ENCODE measurements around the gene SEMA4B.
"Not testable (repeated sequence)": the region's sequence is repeated elsewhere in the genome, so short reads cannot be mapped to it uniquely, and the experiment has no call there.

SEMA4B gene

DNA sequence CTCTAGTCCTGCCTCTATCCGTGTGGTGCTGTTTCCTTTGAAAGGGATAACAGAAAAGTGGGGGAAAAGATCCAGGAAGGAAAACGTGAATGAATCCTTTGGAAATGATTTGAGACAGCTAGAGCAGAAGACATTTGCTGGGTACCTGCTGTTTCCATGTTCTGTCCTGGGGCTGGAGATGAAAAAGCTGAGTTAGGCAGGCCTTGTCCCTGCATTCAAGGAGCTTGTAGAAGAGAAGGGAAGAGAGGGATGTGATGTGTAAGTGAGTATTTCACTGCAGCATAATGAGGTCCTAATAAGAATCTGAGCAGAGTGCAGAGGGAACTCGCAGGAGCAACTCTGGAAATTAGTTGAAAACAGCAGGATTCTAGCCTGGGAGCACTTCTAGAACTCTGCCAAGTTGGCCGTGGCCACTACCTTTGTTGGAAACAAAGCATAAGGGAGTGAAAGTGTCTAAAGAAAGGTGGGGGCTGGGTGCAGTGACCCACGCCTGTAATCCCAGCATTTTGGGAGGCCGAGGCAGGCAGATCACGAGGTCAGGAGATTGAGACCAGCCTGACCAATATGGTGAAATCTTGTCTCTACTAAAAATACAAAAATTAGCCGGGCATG, 13.8 kb upstream of the SEMA4B start:
- in situ Hi-C loops (cut with HindIII; ENCODE audit: low pct_unique_long_range_greater_than_20kb, low sequenced_read_pairs): no loop called here
- no peak for TF ChIP-seq JUND (IDR thresholded peaks at IDR 0.05; ENCODE audit: low read depth)
- DNase-seq (ENCODE audit: low read depth in 1 of 2, low spot score in 1 of 2): no peak

DNA sequence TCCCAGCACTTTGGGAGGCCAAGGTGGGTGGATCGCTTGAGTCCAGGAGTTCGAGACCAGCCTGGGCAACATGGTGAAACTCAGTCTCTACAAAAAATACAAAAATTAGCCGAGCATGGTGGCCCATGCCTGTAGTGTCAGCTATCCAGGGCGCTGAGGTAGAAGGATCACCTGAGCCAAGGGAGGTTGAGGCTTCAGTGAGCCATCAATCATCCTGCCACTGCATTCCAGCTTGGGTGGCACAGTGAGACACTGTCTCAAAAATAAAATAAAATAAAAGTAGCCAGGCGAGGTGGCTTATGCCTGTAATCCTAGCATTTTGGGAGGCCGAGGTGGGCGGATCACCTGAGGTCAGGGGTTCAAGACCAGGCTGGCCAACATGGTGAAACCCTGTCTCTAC, 13.1 kb upstream of the SEMA4B start:
- in situ Hi-C loops (cut with HindIII; ENCODE audit: low pct_unique_long_range_greater_than_20kb, low sequenced_read_pairs): not testable (repeated sequence)

DNA sequence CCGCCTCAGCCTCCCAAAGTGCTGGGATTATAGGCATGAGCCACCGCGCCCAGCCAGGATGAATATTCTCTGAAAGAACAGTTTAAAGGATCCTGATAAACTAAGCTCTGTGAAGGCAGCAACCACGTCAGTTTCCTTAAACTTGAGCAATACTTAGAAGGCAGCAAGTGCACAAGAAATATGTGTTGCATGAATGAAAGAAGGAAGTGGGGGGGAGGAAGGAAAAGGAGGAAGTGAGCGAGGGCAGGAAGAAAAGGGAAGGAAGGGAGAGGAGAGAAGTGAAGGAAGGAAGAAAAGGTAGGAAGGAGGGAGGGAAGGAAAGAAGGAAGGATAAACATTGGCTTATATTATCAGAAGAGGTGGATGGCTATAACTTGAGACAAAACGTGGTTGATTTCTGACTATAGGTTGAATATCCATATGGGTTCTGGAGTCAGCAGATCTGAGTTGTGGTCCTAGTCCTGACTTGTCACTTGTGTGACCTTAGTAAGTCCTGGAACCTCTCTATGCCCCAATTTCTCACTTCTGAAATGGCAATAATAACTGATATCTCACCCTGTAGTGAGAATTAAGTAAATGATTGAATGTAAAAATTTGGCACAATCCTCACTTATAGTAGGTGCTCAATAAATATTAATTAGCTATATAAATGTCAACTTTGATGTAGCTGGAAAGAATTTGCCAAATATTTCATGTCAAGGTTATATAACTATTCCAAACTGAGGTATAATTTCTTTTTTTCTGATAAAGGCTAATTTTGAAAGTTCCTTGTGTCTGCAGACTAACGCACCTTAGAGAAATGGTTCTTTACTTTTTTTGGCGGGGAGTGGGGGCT, 12.0 kb upstream of the SEMA4B start:
- no peak for DNase-seq (ENCODE audit: low read depth in 1 of 2, low spot score in 1 of 2)
- TF ChIP-seq JUND (IDR thresholded peaks at IDR 0.05; ENCODE audit: low read depth): no peak
- in situ Hi-C loops (cut with HindIII; ENCODE audit: low pct_unique_long_range_greater_than_20kb, low sequenced_read_pairs): no loop called here

More for the DNA sequence above, 13.1 kb upstream of the SEMA4B start:
- DNase-seq (ENCODE audit: low read depth in 1 of 2, low spot score in 1 of 2): not testable (repeated sequence)

DNA sequence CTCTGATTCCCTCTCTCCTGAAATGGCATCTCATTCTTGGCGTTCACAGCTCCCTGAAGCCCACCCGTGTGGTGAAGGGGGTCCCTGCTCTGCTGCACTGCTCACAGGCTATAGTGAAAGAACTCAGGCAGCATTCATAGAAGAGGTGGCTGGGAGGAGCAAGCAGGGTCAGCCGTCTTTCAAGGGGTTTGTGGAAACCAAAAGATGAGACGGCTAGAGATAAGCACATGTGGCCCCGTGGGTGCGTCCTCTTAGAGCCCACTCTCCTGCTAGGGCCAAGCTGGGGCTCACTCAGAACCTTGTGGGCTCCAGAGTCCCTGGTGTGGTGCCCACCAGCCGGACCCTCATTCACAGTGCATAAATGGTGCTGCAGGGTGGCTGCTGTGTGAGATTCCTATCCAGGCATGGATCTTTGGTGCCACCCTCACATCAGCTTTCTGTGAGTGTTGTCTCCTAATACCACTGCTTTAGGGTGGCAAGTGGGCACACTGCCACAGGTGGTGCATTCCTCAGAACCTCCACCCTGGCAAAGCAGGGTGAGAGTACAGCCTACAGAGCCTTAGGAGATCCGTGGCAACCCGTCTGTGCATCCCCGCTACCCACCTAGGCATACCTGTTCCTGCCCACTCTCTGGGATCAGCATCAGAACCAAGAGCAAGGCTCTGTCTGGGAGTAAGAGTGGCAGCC, 11.2 kb upstream of the SEMA4B start:
- in situ Hi-C loops (cut with HindIII; ENCODE audit: low pct_unique_long_range_greater_than_20kb, low sequenced_read_pairs): no loop called here
- no peak for TF ChIP-seq JUND (IDR thresholded peaks at IDR 0.05; ENCODE audit: low read depth)

DNA sequence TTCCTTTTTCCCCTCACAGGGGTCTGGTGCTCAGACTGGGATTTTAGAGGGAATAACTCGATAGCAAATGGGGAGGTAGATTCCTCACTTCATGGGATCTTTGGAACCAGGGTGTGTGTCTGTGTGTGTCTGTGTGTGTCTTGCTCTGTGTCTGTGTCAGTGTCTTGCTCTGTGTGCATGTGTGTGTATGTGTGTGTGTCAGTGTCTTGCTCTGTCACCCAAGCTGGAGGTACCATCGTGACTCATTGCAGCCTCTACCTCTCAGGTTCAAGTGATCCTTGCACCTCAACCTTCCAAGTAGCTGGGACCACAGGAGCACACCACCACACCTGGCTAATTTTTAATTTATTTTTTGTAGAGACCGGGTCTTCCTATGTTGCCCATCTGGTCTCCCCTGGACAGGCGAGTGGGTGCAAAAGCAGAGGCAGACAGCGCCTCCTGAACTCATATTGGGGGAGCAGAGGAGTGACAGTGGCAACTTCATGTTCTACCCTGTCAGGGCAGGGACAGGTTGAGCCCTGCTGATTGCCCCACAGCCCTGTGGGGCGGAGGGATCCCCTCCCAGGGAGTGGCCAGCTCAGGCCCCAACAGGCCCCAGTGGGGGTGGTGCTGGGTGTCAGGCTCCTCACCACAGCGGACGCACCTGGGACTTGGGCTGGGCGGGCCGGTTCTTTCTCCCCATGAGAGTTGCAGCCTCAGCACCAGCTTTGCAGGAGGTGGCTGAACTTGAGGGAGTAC, 10.4 kb upstream of the SEMA4B start:
- peak in 1 of 2 experiments; percentile 56 for DNase-seq (ENCODE audit: low read depth in 1 of 2, low spot score in 1 of 2)
- in situ Hi-C loops (cut with HindIII; ENCODE audit: low pct_unique_long_range_greater_than_20kb, low sequenced_read_pairs): no loop called here
- no peak for TF ChIP-seq JUND (IDR thresholded peaks at IDR 0.05; ENCODE audit: low read depth)

More for the DNA sequence above, 11.2 kb upstream of the SEMA4B start:
- no peak for DNase-seq (ENCODE audit: low read depth in 1 of 2, low spot score in 1 of 2)

DNA sequence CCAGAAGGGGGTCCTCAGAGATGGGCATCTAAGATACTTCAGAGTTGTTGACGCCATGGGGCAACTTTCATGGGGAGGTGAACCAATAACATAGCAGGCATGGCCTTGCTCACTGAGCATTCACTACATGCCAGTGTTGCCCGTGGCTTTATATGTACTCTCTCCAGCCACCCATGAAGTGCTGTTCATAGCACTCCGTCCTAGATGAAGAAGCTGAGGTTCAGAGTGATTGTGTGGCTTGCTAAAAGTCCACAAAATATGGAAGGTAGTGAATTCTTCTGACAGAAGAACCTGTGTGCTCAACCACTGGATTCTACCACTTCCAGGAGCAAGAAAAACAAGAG, 9.8 kb upstream of the SEMA4B start:
- in situ Hi-C loops (cut with HindIII; ENCODE audit: low pct_unique_long_range_greater_than_20kb, low sequenced_read_pairs): no loop called here
- no peak for TF ChIP-seq JUND (IDR thresholded peaks at IDR 0.05; ENCODE audit: low read depth)
- DNase-seq (ENCODE audit: low read depth in 1 of 2, low spot score in 1 of 2): no peak

DNA sequence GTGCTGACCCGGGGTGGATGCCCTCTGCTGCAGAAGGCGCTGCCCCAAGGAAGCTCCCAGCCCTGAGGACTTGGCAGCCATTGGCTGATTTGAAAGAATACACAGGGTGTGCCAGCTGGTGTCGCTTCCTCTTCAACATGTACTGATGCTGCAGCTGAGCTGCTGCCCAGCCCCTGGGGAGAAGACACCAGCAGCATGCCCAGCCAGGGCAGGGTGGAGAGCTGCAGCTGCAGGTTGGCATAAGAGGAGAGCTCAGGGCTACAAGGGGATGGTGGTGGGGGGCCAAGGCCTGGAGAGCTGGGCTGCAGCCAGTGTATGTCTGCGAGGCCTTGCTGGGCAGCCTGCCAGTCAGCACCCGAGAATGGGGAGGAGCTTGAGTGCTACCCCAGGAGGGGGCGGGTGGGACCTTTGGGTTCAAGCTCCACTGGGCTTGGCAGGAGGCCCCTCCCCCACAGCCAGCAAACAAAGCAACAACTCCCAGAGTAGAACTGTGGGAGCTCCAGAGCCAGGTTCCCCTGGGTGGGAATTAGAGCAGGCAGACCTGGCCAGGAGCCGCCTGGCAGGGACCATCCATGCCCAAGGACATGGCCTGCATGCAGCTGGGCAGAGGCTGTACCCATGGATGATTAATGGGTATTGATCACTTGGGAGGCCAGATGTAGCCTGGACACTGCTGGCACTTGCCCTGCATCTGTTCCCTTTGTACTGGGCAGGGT, 9.2 kb upstream of the SEMA4B start:
- peak in 1 of 2 experiments; percentile 77 for DNase-seq (ENCODE audit: low read depth in 1 of 2, low spot score in 1 of 2)
- TF ChIP-seq JUND (IDR thresholded peaks at IDR 0.05; ENCODE audit: low read depth): no peak
- in situ Hi-C loops (cut with HindIII; ENCODE audit: low pct_unique_long_range_greater_than_20kb, low sequenced_read_pairs): no loop called here

DNA sequence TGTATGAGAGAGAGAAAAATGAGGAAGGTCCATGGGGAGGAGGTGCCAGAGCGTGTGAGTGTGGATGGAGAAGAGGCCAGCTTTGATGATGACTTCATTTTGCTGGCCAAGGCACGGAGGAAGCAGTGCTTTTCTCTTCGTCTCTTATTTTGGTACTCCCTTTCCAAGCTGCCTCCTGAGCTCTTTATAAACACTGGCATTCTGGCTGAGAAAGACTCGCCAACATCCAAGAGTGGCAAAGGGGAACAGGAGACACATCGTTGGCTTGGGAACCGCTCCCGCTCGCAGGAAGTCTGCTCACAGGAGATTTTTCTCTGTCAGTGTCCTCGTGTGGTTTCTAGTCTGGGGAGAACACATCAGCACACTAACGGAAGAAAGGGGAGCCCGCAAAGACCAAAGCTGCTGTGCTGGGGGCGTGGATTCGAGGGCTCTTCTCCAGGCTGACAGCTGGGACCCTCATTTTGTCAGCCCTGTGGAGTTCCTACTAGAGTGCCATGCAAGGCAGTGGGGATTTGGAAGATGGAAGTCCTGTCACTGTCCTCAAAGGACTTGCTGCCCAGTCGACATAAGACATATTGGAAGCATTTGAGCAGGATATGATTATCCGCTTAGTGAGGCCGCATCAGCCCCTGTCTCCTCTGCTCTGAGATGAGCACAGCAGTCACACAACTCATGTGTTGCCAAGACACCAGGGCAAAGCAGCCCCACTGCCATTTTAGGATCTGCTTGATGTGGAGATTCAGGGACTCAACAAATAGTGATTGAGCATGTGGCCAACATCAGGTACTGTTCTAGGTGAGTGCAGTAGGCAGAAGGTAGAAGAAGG, 8.0 kb upstream of the SEMA4B start:
- TF ChIP-seq JUND (IDR thresholded peaks at IDR 0.05; ENCODE audit: low read depth): no peak
- no peak for DNase-seq (ENCODE audit: low read depth in 1 of 2, low spot score in 1 of 2)
- in situ Hi-C loops (cut with HindIII; ENCODE audit: low pct_unique_long_range_greater_than_20kb, low sequenced_read_pairs): no loop called here

DNA sequence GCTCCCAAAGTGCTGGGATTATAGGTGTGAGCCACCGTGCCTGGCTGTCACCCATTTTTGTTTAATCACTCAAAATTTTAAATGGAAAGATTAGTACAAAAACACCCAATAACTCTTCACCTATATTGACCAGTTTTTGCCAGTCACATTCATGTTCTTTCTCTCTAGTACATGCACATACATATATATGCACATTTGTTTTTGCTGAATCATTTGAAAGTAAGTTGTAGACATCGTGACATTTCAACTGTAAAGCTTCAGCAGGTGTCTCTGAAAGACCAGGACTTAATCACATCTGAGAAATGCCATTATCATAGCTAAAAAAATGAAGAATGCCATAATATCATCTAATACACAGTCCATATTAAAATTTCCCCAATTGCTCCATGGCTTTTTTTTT, 6.5 kb upstream of the SEMA4B start:
- no peak for TF ChIP-seq JUND (IDR thresholded peaks at IDR 0.05; ENCODE audit: low read depth)
- in situ Hi-C loops (cut with HindIII; ENCODE audit: low pct_unique_long_range_greater_than_20kb, low sequenced_read_pairs): no loop called here
- no peak for DNase-seq (ENCODE audit: low read depth in 1 of 2, low spot score in 1 of 2)

DNA sequence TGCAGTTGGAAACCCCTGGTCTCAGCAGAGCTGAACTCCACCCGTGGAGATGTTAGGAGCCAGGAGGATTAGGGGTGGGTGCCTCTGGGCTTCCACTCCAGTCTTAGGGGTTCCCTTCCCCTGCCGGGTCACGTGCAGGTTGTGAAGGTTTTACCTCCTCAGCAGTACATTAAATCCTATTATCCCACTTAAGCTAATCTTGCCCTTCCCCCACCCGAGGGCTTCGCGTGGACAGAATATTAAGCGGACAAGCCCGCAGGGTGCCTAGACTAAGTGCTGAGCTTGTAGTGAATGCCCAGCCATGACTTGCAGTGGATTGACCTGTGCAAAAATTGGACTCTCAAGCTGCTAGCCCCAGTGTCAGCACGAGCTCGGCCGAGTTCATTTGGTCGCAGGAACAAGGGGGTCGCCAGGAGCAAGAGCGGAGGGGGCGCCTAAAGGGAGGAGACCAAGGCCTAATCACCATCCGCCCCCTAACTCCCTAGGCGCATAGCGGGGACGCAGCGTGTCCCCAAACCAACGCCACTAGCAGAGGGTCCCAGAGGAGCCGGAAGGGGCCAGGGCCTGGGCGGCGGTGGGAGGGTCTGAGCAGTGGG, 498 bp upstream of the SEMA4B start:
- TF ChIP-seq JUND (IDR thresholded peaks at IDR 0.05; ENCODE audit: low read depth): no peak

DNA sequence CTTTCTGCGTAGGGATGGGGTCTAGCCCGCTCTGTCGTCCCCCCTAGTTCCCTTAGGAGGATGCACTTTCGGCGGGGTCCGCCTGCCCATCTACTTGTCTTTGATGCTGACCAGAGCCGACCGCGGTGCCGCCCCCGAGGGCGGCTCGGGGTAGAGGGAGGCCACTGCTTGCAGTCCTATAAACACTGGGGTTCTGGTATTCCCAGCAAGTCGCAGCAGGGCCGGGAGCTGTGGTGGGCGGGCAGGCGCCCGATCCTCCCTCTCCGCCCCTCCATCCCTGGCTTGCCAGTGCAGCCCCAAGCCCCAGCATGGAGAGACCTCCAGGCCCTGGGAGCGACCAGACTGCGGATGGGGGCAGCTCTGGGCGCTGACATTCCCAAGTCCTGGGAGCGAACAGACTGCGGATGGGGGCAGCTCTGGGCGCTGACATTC, 830 bp downstream of the SEMA4B start:
- TF ChIP-seq JUND (IDR thresholded peaks at IDR 0.05; ENCODE audit: low read depth): no peak
- in situ Hi-C loops (cut with HindIII; ENCODE audit: low pct_unique_long_range_greater_than_20kb, low sequenced_read_pairs): no loop called here
- DNase-seq (ENCODE audit: low read depth in 1 of 2, low spot score in 1 of 2): no peak

More for the DNA sequence above, 498 bp upstream of the SEMA4B start:
- no peak for DNase-seq (ENCODE audit: low read depth in 1 of 2, low spot score in 1 of 2)
- in situ Hi-C loops (cut with HindIII; ENCODE audit: low pct_unique_long_range_greater_than_20kb, low sequenced_read_pairs): no loop called here

Measured in T47D (cell line).